Mesendoderm (in vitro differentiated cells): ENCODE measurements around the gene SENP3.

Source experiments
- DNase-seq: peaks from one replicate; pipeline ENCODE4 v3.0.0; 2013
- H2AK5ac ChIP-seq: 2 replicates; pipeline ENCODE4 v1.6.1; 2013; ENCODE audit warnings: low read length, inconsistent platforms
- H2BK120ac ChIP-seq: 2 replicates; pipeline ENCODE4 v1.6.1; 2013; ENCODE audit warnings: low read depth, mild to moderate bottlenecking, low read length, moderate library complexity, mixed read lengths
- H2BK15ac ChIP-seq: replicated peaks from 2 replicates; pipeline ENCODE4 v1.6.1; 2013; ENCODE audit warnings: low read depth, mild to moderate bottlenecking, moderate library complexity
- H2BK5ac ChIP-seq: 2 replicates; pipeline ENCODE4 v1.6.1; 2013; ENCODE audit warnings: low read length, inconsistent platforms
- H3K18ac ChIP-seq: 2 replicates; pipeline ENCODE4 v1.6.1; 2013; ENCODE audit warnings: mild to moderate bottlenecking, low read length, mixed read lengths
- H3K23ac ChIP-seq: one replicate; pipeline ENCODE4 v1.6.1; 2013; ENCODE audit warnings: low read length
- H3K27ac ChIP-seq: 2 replicates; pipeline ENCODE4 v1.5.1; 2013; ENCODE audit warnings: low read depth, mild to moderate bottlenecking, inconsistent platforms, low read length, moderate library complexity
- H3K27me3 ChIP-seq: 2 replicates; pipeline ENCODE4 v1.6.1; 2013; ENCODE audit warnings: low read length, control low read depth, mild to moderate bottlenecking, inconsistent platforms; ENCODE audit not compliant: insufficient read depth, poor library complexity
- H3K36me3 ChIP-seq: 2 replicates; pipeline ENCODE4 v1.6.1; 2013; ENCODE audit warnings: low read length, inconsistent platforms; ENCODE audit not compliant: control insufficient read depth, insufficient read depth
- H3K4ac ChIP-seq: one replicate; pipeline ENCODE4 v1.6.1; 2013; ENCODE audit warnings: low read depth, mild to moderate bottlenecking, low read length, moderate library complexity
- H3K4me1 ChIP-seq: 2 replicates; pipeline ENCODE4 v1.6.1; 2013; ENCODE audit warnings: low read depth, low read length, inconsistent platforms; ENCODE audit not compliant: control insufficient read depth
- H3K4me2 ChIP-seq: 2 replicates; pipeline ENCODE4 v1.6.1; 2013; ENCODE audit warnings: low read length
- H3K4me3 ChIP-seq: 2 replicates; pipeline ENCODE4 v1.5.1; 2013; ENCODE audit warnings: mild to moderate bottlenecking, low read length
- H3K56ac ChIP-seq: one replicate; pipeline ENCODE4 v1.6.1; 2013; ENCODE audit warnings: low read length
- H3K79me1 ChIP-seq: 2 replicates; pipeline ENCODE4 v1.6.1; 2013; ENCODE audit warnings: low read length, inconsistent platforms
- H3K79me2 ChIP-seq: 2 replicates; pipeline ENCODE4 v1.6.1; 2013; ENCODE audit warnings: mild to moderate bottlenecking, low read length; ENCODE audit not compliant: control insufficient read depth, insufficient read depth
- H3K9ac ChIP-seq: 2 replicates; pipeline ENCODE4 v1.6.1; 2013; ENCODE audit warnings: low read length, inconsistent platforms
- H4K5ac ChIP-seq: one replicate; pipeline ENCODE4 v1.6.1; 2013; ENCODE audit warnings: low read length
- H4K8ac ChIP-seq: one replicate; pipeline ENCODE4 v1.6.1; 2013; ENCODE audit warnings: low read depth, mild to moderate bottlenecking, control low read depth, low read length, moderate library complexity
- WGBS: extraction: QIAGEN DNeasy Blood & Tissue Kit; methylation state at CpG from one replicate; pipeline ENCODE4 v1.1.7; 2013; ENCODE audit warnings: low lambda C conversion rate, missing lambda C conversion rate; ENCODE audit not compliant: insufficient coverage; ENCODE audit errors: extremely low coverage; 5-methylcytosine and 5-hydroxymethylcytosine counted together

The SENP3 gene

DNA sequence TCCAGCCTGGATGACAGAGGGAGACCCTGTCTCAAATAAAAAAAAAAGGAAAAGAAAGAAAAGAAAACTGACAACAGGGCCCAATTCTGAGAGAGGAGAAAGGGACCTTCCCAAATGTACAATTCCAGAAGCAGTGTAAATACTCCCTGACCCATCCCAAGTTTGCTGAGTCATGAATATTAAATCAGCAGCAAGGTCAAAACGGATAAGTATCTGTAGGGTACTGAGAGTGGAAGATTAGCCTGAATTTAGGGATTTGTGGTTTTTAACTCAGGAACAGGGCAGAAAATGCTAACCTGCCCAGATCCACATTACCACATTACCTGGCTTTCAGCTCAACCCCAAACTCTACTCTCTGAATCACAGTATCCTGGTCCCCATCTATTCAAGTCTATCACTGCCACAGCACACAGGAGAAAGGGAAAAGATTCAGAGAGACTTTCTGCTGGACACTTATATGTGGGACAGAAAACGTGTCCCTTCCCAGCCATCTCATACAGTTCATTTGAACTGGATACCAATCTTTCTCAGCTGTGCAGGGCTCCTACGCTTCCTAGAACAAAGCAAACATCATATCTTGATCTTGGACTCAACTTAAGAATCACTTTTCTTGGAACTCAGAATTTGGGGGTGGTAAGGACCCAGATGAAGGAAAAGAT lies 50.0 kb downstream of the SENP3 start:
- Histone ChIP-seq H3K56ac (no peak overlapping the region), H3K4me1 (peaks cover 11% of the 10 kb centered on the region), H3K18ac (no peak overlapping the region), H3K4ac (no peak overlapping the region), H3K4me3 (no peak overlapping the region), H4K5ac (no peak overlapping the region), H2BK5ac (no peak overlapping the region), H3K79me1 (peaks cover 17% of the 10 kb centered on the region), H3K27ac (no peak overlapping the region), H3K23ac (no peak overlapping the region), H2AK5ac (no peak overlapping the region), H4K8ac (no peak overlapping the region), H3K79me2 (peaks cover 15% of the 10 kb centered on the region), H3K27me3 (no peaks in the 10 kb centered on the region), H3K4me2 (no peak overlapping the region), H3K36me3 (no peaks in the 10 kb centered on the region), H2BK120ac (no peak overlapping the region), H2BK15ac (no peak overlapping the region), H3K9ac (peak overlapping the region; percentile 40)
- DNase-seq, result no peak
- no CpG with 5 or more reads among the region's 3 CpGs for WGBS

DNA sequence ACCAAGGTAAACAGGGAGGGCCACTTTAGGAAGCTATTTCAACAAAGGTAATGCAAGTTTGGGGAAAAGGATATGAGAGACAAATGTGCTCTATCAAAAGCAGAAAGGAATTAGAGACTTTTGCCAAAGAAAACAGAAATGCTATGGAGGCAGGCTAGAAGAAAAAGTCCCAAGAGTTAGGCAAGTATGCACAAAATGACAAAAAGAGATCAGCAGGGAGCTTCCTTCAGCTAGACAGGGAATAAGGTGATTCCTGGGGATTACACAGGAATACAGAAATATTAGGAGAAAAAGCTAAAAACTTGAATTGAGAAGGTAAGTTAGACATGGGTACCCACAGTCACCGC lies 50.5 kb downstream of the SENP3 start:
- Histone ChIP-seq H2BK5ac (no peak overlapping the region), H3K27ac (no peak overlapping the region), H3K4me2 (no peak overlapping the region), H3K79me1 (peaks cover 17% of the 10 kb centered on the region), H4K5ac (no peak overlapping the region), H2BK120ac (no peak overlapping the region), H2BK15ac (no peak overlapping the region), H3K56ac (no peak overlapping the region), H2AK5ac (no peak overlapping the region), H3K79me2 (peaks cover 15% of the 10 kb centered on the region), H4K8ac (no peak overlapping the region), H3K4ac (no peak overlapping the region), H3K23ac (no peak overlapping the region), H3K27me3 (no peaks in the 10 kb centered on the region), H3K4me1 (peaks cover 11% of the 10 kb centered on the region), H3K18ac (no peak overlapping the region), H3K36me3 (no peaks in the 10 kb centered on the region), H3K4me3 (no peak overlapping the region), H3K9ac (no peak overlapping the region)
- whole genome bisulfite sequencing, result no CpG with 5 or more reads among the region's 1 CpG
- DNase-seq, result no peak

DNA sequence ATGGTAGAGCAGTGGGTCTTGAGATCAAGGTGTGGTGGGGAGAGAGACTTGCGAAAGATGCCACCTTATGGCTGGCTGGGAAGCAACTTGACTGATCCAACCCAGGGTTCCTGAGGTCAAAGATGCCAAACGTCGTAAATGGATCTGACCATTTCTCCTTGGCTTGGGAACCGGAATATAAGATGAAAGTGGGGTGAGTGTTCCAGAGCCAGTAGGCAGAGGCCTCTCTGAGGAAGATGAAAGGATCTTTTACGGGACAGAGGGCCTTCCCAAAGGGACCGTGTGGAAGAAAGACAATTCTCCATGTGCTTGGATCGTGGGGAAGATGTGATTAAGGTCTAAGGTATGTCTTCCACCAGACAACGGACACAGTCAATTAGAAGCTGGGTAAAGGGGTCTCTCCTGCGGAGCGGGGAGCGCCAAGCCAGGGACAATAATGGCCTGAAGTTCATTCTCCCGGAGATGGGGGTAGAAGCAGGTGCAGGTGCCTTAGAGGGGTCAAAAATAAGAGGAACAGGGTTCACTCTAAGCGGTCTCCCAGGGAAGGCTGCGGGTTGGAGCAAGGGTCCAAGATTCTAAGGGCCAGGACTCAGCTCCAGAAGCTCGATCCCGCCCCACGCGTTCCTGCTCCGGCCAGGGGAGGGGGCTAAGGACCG lies 52.2 kb downstream of the SENP3 start:
- no peaks in the 10 kb centered on the region for H3K36me3 ChIP-seq
- no peak overlapping the region for H4K8ac ChIP-seq
- peak overlapping the region; percentile 95 for H3K27ac ChIP-seq
- H4K5ac ChIP-seq, result no peak overlapping the region
- no peak overlapping the region for H2BK120ac ChIP-seq
- DNase-seq, result peak; percentile 43
- peak overlapping the region; percentile 86 for H3K56ac ChIP-seq
- no CpG with 5 or more reads among the region's 20 CpGs for WGBS
- H3K23ac ChIP-seq, result no peak overlapping the region
- no peak overlapping the region for H2BK15ac ChIP-seq
- H2AK5ac ChIP-seq, result peak overlapping the region; percentile 37
- H3K18ac ChIP-seq, result peak overlapping the region; percentile 80
- peak overlapping the region; percentile 87 for H3K4me2 ChIP-seq
- peaks cover 15% of the 10 kb centered on the region for H3K79me2 ChIP-seq
- no peaks in the 10 kb centered on the region for H3K27me3 ChIP-seq
- H3K9ac ChIP-seq, result peak overlapping the region; percentile 82
- H3K4ac ChIP-seq, result no peak overlapping the region
- H3K79me1 ChIP-seq, result peaks cover 17% of the 10 kb centered on the region
- H3K4me1 ChIP-seq, result peaks cover 11% of the 10 kb centered on the region
- no peak overlapping the region for H2BK5ac ChIP-seq
- peak overlapping the region; percentile 70 for H3K4me3 ChIP-seq

DNA sequence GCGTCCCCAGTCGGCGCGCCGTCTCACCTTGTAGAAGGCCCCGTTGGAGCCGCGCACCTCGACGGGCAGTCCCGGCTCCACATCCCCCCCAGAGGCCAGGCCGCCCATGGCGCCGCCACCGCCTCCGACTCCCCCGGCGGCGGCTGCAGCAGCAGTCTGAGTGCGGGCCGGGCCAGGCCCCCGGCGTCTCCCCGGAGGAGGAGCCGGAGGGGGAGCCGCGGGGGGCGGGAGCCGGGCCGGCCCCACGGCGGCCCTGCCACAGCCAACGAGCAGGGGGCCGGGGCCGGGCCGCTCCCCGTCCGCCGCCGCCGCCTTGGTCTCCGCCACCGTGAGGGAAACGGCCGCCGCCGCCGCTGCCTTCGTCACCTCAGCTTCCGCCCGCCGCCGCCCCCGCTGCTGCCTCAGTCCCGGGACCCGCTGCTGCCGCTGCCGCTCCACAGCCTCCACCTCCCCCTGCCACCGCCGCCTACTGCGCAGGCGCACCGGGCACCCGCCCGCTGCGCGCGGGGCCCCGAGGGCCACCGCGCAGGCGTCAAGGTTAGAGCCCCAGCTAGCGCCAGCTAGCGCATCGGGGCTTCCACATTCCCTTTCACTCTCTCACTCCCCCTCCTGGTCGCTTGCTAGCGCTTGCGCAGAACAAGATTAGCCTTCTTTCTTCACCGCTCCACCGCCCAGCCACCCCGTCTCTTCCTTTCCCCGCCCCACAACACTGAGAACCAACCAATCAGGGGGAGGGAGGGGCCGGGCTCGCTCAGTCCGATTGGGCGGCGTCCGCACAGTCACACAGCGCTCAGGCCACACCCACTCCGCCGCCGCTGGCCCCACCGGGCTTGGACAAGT lies 52.9 kb downstream of the SENP3 start, which contains the start of gene FXR2:
Gene FXR2, minus strand, starts transcription at position 473 of the 840 bp plus-strand sequence. Its CDS starts 365 bp downstream, at position 108.
- Histone ChIP-seq H2BK120ac (no peak within 1 kb of the TSS), H3K56ac (peak within 1 kb of the TSS; percentile 86), H4K8ac (no peak within 1 kb of the TSS), H3K4ac (peak within 1 kb of the TSS; percentile 57), H2AK5ac (peak within 1 kb of the TSS; percentile 37), H3K4me1 (peaks cover 11% of the 10 kb centered on the region), H4K5ac (no peak within 1 kb of the TSS), H2BK15ac (no peak within 1 kb of the TSS), H3K18ac (peak within 1 kb of the TSS; percentile 80), H3K27me3 (no peaks in the 10 kb centered on the region), H2BK5ac (no peak within 1 kb of the TSS), H3K4me2 (peak within 1 kb of the TSS; percentile 87), H3K79me2 (peaks cover 15% of the 10 kb centered on the region), H3K23ac (no peak within 1 kb of the TSS), H3K27ac (peak within 1 kb of the TSS; percentile 95), H3K79me1 (peaks cover 15% of the 10 kb centered on the region), H3K36me3 (no peaks in the 10 kb centered on the region), H3K4me3 (peak within 1 kb of the TSS; percentile 70), H3K9ac (peak within 1 kb of the TSS; percentile 82)
- peak; percentile 100 for DNase-seq
- no CpG with 5 or more reads among the region's 93 CpGs for WGBS

DNA sequence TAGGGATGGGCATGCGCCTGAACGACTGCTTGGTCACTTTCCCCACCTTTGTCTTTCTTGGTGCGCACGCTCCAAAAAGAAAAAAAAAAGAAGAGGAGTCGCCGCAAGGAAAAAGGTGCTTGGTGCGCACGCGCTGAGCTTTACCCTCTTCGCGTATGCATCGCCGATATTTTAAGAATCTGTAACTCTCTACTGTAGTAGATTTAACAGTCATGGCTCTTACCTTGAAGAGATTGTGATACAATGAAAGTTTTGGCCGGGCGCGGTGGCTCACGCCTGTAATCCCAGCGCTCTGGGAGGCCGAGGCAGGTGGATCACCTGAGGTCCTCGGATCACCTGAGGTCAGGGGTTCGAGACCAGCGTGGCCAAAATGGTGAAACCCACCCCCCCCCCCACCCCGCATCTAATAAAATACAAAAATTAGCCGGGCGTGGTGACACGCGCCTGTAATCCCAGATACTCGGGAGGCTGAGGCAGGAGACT lies 53.6 kb downstream of the SENP3 start:
- H3K79me2 ChIP-seq, result peaks cover 13% of the 10 kb centered on the region
- H3K79me1 ChIP-seq, result peaks cover 15% of the 10 kb centered on the region
- H2AK5ac ChIP-seq, result no peak overlapping the region
- H3K23ac ChIP-seq, result no peak overlapping the region
- H3K27ac ChIP-seq, result peak overlapping the region; percentile 60
- no peak overlapping the region for H2BK15ac ChIP-seq
- peaks cover 11% of the 10 kb centered on the region for H3K4me1 ChIP-seq
- H3K4me2 ChIP-seq, result no peak overlapping the region
- no peaks in the 10 kb centered on the region for H3K27me3 ChIP-seq
- no peaks in the 10 kb centered on the region for H3K36me3 ChIP-seq
- H2BK5ac ChIP-seq, result no peak overlapping the region
- no peak overlapping the region for H4K5ac ChIP-seq
- H3K56ac ChIP-seq, result no peak overlapping the region
- H3K4ac ChIP-seq, result no peak overlapping the region
- H4K8ac ChIP-seq, result no peak overlapping the region
- H3K18ac ChIP-seq, result no peak overlapping the region
- H3K4me3 ChIP-seq, result no peak overlapping the region
- no peak for DNase-seq
- H3K9ac ChIP-seq, result no peak overlapping the region
- H2BK120ac ChIP-seq, result no peak overlapping the region
- no CpG with 5 or more reads among the region's 28 CpGs for WGBS
